ENCODE results near the gene RABGAP1.

GRCh38 chr9:123049589-123050222, 108.9 kb downstream of the RABGAP1 start:
- TF ChIP-seq, protein P1, sequence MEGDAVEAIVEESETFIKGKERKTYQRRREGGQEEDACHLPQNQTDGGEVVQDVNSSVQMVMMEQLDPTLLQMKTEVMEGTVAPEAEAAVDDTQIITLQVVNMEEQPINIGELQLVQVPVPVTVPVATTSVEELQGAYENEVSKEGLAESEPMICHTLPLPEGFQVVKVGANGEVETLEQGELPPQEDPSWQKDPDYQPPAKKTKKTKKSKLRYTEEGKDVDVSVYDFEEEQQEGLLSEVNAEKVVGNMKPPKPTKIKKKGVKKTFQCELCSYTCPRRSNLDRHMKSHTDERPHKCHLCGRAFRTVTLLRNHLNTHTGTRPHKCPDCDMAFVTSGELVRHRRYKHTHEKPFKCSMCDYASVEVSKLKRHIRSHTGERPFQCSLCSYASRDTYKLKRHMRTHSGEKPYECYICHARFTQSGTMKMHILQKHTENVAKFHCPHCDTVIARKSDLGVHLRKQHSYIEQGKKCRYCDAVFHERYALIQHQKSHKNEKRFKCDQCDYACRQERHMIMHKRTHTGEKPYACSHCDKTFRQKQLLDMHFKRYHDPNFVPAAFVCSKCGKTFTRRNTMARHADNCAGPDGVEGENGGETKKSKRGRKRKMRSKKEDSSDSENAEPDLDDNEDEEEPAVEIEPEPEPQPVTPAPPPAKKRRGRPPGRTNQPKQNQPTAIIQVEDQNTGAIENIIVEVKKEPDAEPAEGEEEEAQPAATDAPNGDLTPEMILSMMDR (IDR thresholded peaks at IDR 0.05), result no peak
- TF ChIP-seq POLR2A (IDR thresholded peaks at IDR 0.05) (no peak), EP300 (IDR thresholded peaks at IDR 0.05) (no peak)
